DLD1 (cell line): Measurements from ENCODE around the gene EML6.
"Not testable (repeated sequence)": the region's sequence is repeated elsewhere in the genome, so short reads cannot be mapped to it uniquely, and the experiment has no call there.

Experiments used
- in situ Hi-C: cut with HindIII; loops from 2 replicates; pipeline ENCODE4 v1.10.0; 2017; ENCODE audit warnings: low sequenced_read_pairs

The EML6 gene

DNA sequence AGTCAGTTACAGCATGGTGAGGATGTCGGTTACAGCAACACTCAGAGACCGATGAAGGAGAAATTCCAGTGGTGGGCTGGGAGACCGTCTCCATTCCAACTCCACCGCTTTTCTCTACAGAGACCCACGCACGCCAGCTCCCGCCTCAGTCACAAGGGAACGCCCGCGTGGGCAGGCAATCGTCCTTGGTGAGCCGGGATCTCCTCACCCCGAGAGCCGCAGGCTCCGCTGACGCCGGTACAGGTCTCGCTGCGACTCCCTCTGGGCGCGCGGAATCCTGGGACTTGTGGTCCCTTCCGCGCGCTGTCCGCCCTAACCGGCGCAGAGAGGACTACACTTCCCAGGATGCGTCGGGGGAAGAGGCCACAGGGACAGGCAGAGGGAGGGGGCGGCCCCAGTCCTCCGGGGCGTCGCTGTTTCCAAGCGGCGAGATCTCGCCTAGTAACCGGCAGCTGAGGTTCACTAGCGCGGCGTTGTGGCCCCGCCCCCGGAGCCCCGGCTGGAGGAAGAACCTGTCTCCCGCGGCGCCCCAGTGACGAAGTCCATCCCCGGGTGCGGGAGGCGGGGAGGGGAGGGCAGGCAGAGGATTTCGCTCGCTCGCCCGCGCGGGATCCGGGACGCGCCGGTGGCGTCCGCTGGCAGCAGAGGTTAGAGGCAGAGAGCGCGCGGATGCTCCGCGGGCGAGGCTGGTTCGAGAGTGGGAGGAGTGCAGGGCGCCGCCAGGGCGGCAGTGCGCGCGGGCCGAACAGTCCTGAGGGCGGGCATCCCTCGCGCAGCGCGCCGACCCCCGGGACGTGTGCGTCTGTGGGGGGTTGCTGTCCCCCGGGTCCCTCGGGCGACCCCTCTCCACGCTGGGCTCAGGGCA is at the start of gene EML6:
TSS of gene EML6 (plus strand) at position 532 of the 865 bp plus-strand sequence. CDS start 1,400 bp downstream, outside the sequence.
- in situ Hi-C loops, result no loop called here

DNA sequence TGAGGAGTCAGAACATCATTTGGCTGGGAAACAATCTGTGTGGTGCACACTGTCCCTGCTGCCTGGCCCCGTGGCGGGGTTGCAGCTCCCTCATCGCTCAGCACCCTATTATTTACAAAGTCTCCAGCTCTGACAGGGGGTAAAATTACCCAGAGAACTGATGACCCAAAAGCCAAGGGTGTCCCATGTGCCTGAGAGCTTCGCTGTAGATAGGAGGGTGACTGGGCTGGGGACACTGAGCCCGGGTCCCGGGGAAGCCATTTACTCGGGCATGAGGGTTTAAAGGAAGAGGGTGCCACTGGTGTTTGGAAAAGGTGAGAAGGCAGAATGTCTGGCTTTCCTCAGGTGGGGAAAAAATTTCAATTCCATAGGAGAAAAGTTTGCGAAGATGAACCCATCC is 48.2 kb upstream of the EML6 start:
- in situ Hi-C loops, result no loop called here

DNA sequence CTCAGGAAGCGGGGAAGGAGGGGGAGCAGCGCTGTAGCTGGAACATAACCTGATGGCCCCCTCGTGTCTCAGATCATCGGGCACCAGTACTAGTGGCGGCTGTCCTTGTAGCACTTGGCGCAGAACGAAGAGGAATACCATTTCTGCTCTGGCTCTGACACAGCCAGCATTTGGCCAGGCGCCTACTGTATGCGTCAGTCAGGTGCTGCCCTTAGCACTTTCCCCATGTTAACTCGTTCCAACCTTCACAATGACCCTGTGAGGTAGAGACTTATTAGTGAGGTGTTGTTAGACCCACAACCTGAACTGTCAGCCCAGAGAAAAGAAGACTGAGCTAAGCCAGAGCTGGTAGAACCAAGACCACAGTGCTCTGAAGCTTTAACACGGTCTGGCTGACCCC is 47.7 kb upstream of the EML6 start:
- in situ Hi-C loops, result no loop called here

DNA sequence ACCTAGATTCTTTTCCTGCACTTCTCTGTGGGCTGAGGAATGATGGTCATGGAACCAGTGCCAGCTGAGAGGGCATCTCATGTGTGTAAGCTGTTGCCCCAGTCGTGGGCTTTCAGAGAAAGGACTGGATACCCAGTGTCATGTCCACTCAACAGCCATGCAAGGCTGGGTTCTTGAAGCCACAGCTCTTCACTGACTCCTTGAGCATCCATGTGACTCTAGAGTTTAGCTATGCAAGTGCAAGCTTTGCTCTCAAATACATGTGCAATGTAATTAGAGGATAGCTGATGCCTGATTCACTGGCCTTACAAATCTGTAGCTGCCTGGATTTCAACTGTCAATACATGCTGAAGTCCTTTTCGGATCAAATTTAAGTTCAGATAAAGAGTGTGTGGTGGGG is 46.8 kb upstream of the EML6 start:
- in situ Hi-C loops, result no loop called here

DNA sequence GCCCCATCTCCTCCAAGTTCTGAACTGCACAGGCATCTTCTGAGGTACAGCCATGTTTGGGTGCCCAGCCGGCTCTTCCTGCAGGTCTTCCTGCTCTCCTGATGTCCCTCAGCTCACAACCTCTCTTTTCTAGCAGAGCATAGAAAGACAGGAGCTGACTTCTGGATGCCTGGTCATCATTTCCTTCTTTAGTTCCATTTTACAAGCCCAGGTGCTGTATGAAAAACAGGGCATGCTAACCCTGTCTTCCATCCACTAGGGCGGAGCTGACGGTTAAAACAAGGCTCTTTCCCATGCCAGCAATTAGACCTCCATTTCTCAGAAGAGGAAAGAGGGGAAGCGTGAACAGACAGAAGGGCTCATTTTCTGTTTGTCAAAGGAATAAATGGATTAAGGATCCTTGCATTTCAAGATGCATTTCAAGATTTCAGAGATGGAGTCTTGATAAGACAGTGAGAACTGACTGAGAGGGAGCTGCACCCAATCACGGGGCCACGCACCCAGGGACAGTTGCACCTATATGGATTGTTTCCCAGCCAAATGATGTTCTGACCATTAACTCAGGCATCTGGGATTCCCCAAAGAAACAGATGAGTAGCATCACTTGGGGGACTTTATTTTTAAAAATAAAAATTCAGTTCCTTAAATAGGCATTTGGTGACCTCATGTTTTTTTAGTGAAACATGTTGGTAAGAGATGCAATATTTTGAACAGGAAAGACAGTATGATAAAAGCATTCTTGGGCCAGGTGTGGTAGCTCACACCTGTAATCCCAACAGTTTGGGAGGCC is 45.8 kb upstream of the EML6 start:
- in situ Hi-C loops, result no loop called here

DNA sequence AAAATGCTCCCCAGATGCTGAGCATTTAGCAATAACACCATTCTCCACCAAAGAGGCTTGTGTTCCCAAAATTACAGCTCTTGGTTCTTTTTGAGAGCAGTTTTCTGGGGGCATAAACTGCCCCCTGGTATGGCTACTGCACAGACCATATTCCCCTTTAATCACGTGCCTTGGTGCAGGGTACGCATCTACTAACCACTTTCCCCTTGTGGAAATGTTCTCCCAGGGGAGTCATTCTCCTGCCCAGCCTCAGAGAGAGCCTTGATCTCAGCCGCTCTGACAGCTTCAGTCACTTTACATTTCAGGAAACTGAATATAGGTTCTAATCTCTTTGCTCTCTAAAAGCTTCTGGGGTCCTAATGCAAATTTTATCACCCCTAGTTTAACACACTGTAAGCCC is 44.7 kb upstream of the EML6 start:
- in situ Hi-C loops, result no loop called here

DNA sequence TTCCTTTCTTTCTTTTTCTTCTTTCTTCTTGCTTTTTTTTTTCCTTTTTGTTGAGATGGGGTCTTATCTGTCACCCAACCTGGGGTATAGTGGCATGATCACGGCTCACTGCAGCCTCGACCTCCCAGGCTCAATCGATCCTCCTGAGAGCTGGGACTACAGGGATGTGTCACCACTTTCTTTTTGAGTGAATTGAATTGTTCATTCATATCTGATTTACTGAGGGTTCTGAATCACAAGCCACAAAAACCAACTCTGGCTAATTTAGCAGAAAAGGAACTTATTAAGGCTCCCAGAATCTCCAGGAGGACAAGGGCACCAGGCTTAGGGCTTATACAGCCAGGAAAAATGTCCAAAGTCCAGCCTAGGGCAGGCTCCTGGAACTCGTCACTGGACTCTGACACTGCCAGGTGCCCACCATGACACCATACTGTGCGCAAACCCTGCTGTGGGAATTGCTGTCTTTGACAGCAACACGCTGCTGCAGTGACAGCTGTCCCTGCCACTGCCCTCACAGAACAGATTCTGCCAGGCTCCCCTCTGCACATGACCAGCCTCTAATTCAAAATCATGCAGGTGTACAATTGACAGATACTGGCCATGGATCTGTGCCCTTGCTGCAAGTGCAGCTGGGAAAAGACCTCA is 42.9 kb upstream of the EML6 start:
- in situ Hi-C loops, result no loop called here

DNA sequence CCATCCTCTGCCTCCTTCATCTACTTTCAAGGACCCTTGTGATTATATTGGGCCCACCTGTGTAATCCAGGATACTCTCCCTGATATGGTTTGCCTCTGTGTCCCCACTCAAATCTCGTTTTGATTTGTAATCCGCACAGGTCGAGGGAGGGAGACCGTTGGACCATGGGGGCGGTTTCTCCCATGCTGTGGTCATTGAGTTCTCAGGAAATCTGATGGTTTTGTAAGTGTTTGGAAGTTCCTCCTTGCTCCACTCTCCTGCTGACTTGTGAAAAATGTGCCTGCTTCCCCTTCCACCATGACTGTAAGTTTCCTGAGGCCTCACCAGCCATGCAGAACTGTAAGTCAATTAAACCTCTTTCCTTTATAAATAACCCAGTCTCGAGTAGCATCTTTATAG is 42.0 kb upstream of the EML6 start:
- in situ Hi-C loops, result no loop called here

DNA sequence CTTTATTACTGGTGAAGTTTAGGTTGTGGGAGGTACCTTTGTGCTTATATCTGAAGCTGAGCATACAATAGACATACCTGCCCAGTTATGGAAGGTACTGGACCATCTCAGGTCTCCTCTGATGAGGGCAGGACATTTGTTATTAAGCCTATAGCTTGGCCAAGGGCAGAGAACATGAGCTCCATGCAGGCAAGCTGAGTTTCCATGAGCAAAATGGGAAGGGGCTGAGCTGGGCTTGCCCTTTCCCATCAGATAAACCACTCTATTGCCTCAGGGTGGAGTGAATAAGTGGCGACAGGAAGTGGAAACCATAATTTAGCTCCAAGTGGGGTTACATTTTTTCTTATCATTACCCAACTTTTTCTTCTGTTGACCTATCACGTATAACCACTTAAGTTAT is 39.9 kb upstream of the EML6 start:
- in situ Hi-C loops, result no loop called here

DNA sequence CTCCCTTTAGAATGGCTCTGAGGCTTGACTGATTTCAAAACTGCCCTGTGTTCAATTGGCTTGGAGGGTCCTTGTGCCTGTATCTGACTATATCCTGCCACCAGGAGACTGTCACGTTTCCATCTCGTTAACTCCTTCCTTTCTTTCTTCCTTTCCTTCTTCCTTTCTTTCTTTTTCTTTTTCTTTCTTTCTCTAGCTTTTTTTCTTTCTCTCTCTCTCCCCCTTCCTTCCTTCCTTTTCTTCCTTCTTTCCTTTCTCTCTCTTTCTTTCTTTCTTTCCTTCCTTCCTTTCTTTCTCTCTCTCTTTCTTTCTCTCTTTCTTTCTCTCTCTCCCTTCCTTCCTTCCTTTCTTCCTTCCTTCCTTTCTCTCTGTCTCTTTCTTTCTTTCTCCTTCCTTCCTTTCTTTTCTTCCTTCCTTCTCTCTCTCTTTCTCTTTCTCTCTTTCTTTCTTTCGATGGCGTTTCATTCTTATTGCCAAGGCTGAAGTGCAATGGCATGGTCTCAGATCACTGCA is 38.1 kb upstream of the EML6 start:
- in situ Hi-C loops, result no loop called here

DNA sequence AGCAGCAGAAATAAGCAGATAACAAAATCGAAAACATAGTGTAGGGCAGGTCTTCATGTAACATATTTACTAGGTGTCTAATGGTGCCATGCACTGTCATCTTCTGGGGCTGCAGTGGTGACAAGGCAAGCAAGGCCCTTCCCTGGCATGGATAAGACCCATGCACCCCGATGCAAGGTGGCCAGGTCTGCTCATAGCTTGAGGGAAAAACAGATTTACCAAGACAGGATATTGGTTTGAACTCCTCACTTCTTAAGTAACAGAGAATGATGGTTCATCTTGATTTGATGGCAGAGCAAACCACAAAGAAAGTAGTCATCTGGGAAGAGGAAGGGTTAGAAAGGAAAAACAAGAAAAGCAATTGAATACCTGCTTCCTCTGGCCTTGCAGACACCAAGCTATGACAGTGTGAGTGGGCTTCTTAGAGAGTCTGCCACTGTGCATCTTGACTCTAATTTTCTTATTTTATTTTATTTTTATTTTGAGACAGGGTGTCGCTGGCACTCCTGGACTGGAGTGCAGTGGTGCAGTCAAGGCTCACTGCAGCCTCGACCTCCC is 35.8 kb upstream of the EML6 start:
- in situ Hi-C loops, result no loop called here

DNA sequence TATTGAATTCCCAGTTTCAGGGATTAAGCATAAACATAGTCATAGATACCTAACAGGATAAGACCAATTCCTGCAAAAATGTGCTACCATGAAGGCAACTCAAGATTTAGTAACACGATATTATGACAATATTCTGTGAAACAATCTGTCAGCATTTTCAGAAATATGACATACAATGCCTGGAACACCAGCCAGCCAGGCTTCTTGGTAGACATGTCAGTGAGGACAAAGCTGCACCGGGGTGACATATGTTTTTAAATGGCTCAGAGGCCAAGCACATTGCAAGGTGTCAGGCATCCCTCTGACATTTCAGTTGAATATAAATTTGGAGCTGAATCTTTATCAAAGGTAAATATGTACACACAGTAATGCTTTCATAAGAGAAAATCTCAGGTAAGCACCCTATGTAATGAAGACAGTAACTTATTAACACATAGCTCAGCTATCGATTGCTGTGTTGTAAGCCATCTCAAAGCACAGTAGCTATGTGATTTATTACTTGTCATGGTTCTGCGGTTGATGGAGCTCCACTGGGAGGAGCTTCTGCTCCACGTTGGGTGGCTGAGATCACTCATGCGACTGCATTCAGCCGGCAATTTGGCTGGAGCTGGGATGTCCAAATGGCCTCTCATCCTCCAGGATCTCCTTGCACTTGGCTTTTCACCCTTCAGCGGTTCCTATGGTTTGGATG is 31.9 kb upstream of the EML6 start:
- in situ Hi-C loops, result no loop called here

DNA sequence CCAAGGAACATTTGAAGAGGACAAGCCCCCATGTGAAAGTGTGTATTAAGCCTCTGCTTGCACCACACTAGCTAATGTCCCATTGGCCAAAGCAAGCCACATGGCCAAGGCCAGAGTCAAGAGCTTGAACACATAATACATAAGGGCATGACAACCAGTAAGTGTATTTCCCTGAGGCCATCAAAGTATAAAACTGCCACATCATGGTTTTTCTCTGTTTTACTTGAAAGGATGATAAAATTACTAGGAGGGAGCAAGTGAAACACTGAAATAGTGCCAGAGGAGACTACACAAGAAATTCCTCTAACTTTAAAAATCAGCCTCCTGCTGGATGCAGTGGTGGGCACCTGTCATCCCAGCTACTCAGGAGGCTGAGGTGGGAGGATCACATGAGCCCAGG is 30.9 kb upstream of the EML6 start:
- in situ Hi-C loops, result no loop called here

DNA sequence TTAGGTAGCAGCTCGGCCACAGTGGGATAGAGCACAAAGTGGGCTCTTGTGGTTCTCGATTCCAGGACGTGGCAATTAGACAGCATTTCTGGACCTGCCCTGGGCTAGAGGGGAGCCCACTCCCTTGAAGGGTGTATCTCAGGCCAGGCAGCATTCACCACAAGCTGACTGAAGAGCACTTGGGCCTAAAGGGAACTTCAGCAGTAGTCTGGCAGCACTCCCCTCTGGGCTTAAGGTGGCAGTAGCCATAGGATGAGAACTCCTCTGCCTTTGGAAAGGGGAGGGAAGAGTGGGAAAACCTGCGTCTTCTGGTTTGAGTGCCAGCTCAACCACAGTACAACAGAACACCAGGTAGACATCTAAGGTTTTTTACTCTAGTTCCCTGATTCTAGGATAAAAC is 28.1 kb upstream of the EML6 start:
- in situ Hi-C loops, result no loop called here

DNA sequence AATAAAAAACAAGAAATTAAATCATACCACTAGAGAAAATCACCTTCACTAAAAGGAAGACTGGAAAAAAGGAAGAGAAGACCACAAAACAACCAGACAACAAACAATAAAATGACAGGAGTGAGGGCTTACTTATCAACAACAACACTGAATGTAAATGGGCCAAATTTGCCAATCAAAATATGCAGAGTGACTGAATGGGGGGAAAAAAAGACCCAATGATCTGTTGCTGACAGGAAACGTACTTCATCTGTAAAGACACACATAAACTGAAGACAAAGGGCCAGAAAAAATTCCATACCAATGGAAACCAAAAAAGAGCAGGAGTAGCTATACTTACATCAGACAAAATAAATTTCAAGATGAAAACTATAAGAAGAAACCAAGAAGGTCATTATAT is 25.5 kb upstream of the EML6 start:
- in situ Hi-C loops, result no loop called here

DNA sequence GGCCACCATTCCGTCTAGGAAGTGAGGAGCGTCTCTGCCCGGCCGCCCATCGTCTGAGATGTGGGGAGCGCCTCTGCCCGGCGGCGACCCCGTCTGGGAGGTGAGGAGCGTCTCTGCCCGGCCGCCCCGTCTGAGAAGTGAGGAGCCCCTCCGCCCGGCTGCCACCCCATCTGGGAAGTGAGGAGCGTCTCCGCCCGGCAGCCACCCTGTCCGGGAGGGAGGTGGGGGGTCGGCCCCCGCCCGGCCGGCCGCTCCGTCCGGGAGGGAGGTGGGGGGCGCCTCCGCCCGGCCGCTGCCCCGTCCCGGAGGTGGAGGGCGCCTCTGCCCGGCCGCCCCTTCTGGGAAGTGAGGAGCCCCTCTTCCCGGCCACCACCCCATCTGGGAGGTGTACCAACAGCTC is 24.5 kb upstream of the EML6 start:
- in situ Hi-C loops, result not testable (repeated sequence)

DNA sequence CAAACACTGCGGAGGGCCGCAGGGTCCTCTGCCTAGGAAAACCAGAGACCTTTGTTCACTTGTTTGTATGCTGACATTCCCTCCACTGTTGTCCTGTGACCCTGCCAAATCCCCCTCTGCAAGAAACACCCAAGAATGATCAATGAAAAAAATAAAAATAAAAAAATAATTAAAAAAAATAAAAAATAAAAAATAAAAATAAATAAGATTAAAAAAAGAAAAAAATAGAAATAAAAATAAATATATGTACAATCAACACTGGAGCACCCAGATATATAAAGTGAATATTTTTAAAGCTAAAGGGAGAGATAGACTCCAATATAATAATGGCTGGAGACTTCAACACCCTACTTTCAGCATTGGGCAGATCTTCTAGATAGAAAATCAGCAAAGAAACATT is 23.8 kb upstream of the EML6 start:
- in situ Hi-C loops, result no loop called here

DNA sequence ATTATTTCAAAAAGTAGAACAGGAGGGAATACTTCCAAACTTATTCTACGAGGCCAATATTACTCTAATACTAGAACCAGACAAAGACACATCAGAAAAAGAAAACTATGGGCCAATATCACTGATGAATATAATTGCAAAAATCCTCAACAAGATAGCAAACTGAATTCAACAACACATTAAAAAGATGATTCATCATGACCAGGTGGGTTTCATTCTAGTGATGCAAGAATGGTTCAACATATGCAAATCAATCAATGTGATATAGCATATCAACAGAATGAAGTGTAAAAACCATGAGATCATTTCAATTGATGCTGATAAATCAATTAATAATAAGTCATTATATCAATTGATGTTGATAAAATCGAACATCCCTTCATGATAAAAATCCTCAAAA is 22.4 kb upstream of the EML6 start:
- in situ Hi-C loops, result no loop called here

DNA sequence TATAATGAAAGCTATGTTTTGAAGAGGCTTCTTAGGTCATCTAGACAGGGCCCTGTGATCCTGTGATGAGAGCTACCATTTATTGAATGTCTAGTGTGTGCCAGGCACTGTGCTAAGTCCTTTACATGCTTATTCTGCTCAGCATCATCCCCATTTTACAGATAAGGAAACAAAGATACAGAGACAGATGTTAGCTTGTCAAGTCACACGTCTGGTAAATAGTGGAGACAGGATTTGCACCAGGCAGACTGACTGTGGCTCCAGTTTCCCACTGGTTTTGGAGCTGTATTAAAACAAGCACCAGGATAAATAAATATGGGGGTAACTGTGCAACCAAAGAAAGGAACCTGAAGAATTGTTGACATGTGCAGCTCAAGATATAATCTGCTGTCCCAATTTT is 19.2 kb upstream of the EML6 start:
- in situ Hi-C loops, result no loop called here

DNA sequence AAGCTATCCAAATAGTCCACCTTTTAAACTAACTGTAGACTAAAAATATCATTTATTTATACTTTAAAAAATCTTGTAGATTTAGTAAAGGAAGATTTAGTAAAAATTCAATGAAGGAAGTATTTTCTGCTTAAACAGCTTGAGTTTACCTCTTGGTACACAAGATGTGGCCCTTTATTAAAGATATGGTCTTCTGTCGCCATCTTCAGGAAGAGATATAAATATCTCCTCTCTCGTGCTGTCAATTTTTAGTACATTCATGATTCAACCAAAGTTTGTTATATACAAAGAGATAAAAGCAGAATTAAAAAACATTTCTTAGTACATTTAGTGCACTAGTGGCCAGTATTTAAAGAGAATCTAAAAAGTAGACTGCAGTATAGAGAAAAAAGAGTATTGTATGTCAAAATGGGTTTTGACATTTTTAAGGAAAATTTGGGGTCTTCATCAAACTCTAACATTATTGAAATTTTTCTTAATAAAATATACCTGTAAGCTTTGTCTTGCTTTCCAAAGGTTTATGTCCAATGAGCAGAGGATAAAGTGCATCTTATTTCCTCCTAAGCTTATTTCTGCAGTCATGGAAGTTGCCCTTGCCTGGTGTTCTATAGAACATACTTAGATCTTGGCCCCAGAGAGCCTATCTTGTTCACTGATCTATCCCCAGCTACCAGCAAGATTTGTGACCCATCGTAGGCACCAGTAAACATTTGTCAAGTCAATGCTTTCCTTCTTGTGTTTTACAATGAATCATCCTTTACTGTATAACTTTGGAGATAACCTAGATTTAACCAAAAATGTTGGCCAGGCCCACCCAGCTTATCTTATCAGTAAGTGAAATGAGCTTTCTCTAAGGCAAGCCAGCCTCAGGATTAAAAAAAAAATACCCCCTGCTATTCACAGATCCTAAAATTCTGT is 18.5 kb upstream of the EML6 start:
- in situ Hi-C loops, result no loop called here
